ENCODE data around the gene SULT4A1.

The SULT4A1 gene

DNA sequence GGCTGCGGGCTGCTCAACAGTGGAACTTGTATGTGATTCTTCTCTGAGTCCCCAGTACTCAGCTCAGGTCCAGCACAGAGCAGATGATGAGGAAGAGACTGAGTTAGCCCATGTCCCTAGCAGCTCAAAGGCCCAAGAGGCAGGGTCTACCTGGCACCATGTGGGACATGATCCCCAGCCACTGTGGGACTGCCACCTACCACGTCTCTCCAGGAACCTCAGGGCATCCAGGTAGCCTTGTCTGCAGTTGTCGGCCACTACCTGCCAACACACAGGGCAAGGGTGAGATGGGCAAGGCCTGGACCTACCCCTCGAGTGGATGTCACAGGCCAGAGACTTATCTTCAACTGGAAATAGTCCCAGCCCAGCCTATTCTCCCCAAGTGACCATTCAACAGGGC is 25.1 kb upstream of the SULT4A1 start:
- TF ChIP-seq ZFP3 (CRISPR knock-in tag; IDR thresholded peaks at IDR 0.05) (no peak), ZNF70 (CRISPR knock-in tag; IDR thresholded peaks at IDR 0.05) (no peak), RARB (CRISPR knock-in tag; IDR thresholded peaks at IDR 0.05) (no peak), PPARA (CRISPR knock-in tag; IDR thresholded peaks at IDR 0.05; ENCODE audit: borderline replicate concordance) (no peak), ZNF8 (CRISPR knock-in tag; IDR thresholded peaks at IDR 0.05) (no peak), SNAI2 (CRISPR knock-in tag; IDR thresholded peaks at IDR 0.05) (no peak), ZNF565 (CRISPR knock-in tag; conservative IDR thresholded peaks at IDR 0.05; ENCODE audit: low read depth) (no peak), ESRRG (CRISPR knock-in tag; IDR thresholded peaks at IDR 0.05) (no peak), TCF4 (CRISPR knock-in tag; IDR thresholded peaks at IDR 0.05; ENCODE audit: borderline replicate concordance) (no peak), TOX (CRISPR knock-in tag; IDR thresholded peaks at IDR 0.05; ENCODE audit: borderline replicate concordance) (no peak), ZFP30 (CRISPR knock-in tag; IDR thresholded peaks at IDR 0.05) (no peak)
- TF ChIP-seq, protein P1, sequence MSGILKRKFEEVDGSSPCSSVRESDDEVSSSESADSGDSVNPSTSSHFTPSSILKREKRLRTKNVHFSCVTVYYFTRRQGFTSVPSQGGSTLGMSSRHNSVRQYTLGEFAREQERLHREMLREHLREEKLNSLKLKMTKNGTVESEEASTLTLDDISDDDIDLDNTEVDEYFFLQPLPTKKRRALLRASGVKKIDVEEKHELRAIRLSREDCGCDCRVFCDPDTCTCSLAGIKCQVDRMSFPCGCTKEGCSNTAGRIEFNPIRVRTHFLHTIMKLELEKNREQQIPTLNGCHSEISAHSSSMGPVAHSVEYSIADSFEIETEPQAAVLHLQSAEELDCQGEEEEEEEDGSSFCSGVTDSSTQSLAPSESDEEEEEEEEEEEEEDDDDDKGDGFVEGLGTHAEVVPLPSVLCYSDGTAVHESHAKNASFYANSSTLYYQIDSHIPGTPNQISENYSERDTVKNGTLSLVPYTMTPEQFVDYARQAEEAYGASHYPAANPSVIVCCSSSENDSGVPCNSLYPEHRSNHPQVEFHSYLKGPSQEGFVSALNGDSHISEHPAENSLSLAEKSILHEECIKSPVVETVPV (CRISPR knock-in tag; IDR thresholded peaks at IDR 0.05): no peak
- TF ChIP-seq, protein P2, sequence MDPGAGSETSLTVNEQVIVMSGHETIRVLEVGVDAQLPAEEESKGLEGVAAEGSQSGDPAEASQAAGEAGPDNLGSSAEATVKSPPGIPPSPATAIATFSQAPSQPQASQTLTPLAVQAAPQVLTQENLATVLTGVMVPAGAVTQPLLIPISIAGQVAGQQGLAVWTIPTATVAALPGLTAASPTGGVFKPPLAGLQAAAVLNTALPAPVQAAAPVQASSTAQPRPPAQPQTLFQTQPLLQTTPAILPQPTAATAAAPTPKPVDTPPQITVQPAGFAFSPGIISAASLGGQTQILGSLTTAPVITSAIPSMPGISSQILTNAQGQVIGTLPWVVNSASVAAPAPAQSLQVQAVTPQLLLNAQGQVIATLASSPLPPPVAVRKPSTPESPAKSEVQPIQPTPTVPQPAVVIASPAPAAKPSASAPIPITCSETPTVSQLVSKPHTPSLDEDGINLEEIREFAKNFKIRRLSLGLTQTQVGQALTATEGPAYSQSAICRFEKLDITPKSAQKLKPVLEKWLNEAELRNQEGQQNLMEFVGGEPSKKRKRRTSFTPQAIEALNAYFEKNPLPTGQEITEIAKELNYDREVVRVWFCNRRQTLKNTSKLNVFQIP (CRISPR knock-in tag; IDR thresholded peaks at IDR 0.05; ENCODE audit: borderline replicate concordance, low read depth): no peak
- TF ChIP-seq, protein P3, sequence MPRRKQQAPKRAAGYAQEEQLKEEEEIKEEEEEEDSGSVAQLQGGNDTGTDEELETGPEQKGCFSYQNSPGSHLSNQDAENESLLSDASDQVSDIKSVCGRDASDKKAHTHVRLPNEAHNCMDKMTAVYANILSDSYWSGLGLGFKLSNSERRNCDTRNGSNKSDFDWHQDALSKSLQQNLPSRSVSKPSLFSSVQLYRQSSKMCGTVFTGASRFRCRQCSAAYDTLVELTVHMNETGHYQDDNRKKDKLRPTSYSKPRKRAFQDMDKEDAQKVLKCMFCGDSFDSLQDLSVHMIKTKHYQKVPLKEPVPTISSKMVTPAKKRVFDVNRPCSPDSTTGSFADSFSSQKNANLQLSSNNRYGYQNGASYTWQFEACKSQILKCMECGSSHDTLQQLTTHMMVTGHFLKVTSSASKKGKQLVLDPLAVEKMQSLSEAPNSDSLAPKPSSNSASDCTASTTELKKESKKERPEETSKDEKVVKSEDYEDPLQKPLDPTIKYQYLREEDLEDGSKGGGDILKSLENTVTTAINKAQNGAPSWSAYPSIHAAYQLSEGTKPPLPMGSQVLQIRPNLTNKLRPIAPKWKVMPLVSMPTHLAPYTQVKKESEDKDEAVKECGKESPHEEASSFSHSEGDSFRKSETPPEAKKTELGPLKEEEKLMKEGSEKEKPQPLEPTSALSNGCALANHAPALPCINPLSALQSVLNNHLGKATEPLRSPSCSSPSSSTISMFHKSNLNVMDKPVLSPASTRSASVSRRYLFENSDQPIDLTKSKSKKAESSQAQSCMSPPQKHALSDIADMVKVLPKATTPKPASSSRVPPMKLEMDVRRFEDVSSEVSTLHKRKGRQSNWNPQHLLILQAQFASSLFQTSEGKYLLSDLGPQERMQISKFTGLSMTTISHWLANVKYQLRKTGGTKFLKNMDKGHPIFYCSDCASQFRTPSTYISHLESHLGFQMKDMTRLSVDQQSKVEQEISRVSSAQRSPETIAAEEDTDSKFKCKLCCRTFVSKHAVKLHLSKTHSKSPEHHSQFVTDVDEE (CRISPR knock-in tag; IDR thresholded peaks at IDR 0.05): no peak
- TF ChIP-seq, protein P4, sequence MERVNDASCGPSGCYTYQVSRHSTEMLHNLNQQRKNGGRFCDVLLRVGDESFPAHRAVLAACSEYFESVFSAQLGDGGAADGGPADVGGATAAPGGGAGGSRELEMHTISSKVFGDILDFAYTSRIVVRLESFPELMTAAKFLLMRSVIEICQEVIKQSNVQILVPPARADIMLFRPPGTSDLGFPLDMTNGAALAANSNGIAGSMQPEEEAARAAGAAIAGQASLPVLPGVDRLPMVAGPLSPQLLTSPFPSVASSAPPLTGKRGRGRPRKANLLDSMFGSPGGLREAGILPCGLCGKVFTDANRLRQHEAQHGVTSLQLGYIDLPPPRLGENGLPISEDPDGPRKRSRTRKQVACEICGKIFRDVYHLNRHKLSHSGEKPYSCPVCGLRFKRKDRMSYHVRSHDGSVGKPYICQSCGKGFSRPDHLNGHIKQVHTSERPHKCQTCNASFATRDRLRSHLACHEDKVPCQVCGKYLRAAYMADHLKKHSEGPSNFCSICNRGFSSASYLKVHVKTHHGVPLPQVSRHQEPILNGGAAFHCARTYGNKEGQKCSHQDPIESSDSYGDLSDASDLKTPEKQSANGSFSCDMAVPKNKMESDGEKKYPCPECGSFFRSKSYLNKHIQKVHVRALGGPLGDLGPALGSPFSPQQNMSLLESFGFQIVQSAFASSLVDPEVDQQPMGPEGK (CRISPR knock-in tag; IDR thresholded peaks at IDR 0.05; ENCODE audit: borderline replicate concordance): no peak
- no peak for ATAC-seq

DNA sequence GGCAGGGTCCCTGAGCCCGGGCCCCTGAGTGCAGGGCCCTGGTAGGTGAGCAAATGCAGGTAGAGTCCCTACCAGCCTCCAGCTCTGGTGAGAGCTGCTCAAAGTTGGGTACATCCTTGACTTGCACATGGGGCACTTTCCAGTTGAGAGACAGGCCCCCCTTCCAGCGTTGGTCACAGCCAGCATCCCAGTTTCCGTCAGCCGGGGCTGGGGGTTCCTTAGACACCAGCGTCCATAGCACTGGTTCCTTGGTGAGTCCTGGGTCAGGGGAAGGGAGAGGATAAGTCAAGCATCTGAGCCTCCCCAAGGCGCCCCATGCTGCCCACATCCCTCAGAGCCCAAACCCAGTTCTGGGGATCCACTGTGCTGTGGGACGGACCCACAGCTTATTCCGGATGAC is 23.9 kb upstream of the SULT4A1 start:
- TF ChIP-seq ZNF70 (CRISPR knock-in tag; IDR thresholded peaks at IDR 0.05) (no peak), GLIS3 (CRISPR knock-in tag; IDR thresholded peaks at IDR 0.05) (no peak), PPARA (CRISPR knock-in tag; IDR thresholded peaks at IDR 0.05; ENCODE audit: borderline replicate concordance) (no peak), ZC3H10 (CRISPR knock-in tag; IDR thresholded peaks at IDR 0.05) (no peak), CSDC2 (CRISPR knock-in tag; IDR thresholded peaks at IDR 0.05) (no peak), TCF4 (CRISPR knock-in tag; IDR thresholded peaks at IDR 0.05; ENCODE audit: borderline replicate concordance) (no peak), OSR1 (CRISPR knock-in tag; IDR thresholded peaks at IDR 0.05) (no peak), ZNF565 (CRISPR knock-in tag; conservative IDR thresholded peaks at IDR 0.05; ENCODE audit: low read depth) (no peak), ISL1 (CRISPR knock-in tag; IDR thresholded peaks at IDR 0.05) (no peak), BACH2 (CRISPR knock-in tag; IDR thresholded peaks at IDR 0.05; ENCODE audit: borderline replicate concordance) (no peak), ARNTL (CRISPR knock-in tag; IDR thresholded peaks at IDR 0.05; ENCODE audit: borderline replicate concordance, low read depth) (no peak), TOX (CRISPR knock-in tag; IDR thresholded peaks at IDR 0.05; ENCODE audit: borderline replicate concordance) (no peak), SNAI2 (CRISPR knock-in tag; IDR thresholded peaks at IDR 0.05) (no peak), ZFP3 (CRISPR knock-in tag; IDR thresholded peaks at IDR 0.05) (no peak)
- TF ChIP-seq, protein P4 (CRISPR knock-in tag; IDR thresholded peaks at IDR 0.05; ENCODE audit: borderline replicate concordance): no peak
- TF ChIP-seq, protein P1 (CRISPR knock-in tag; IDR thresholded peaks at IDR 0.05): no peak
- TF ChIP-seq, protein P3 (CRISPR knock-in tag; IDR thresholded peaks at IDR 0.05): no peak
- TF ChIP-seq, protein P5, sequence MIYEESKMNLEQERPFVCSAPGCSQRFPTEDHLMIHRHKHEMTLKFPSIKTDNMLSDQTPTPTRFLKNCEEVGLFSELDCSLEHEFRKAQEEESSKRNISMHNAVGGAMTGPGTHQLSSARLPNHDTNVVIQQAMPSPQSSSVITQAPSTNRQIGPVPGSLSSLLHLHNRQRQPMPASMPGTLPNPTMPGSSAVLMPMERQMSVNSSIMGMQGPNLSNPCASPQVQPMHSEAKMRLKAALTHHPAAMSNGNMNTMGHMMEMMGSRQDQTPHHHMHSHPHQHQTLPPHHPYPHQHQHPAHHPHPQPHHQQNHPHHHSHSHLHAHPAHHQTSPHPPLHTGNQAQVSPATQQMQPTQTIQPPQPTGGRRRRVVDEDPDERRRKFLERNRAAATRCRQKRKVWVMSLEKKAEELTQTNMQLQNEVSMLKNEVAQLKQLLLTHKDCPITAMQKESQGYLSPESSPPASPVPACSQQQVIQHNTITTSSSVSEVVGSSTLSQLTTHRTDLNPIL (CRISPR knock-in tag; IDR thresholded peaks at IDR 0.05; ENCODE audit: low read depth): no peak
- ATAC-seq: no peak
